GM19099 (cell line): Measurements from ENCODE around the gene MON1A.

Experiments used
- POLR2A ChIP-seq: IDR thresholded peaks from 3 replicates; pipeline ENCODE4 v1.6.1; 2011; ENCODE audit warnings: low read depth; ENCODE audit not compliant: insufficient read length; ENCODE audit errors: extremely low read depth

MON1A gene

DNA sequence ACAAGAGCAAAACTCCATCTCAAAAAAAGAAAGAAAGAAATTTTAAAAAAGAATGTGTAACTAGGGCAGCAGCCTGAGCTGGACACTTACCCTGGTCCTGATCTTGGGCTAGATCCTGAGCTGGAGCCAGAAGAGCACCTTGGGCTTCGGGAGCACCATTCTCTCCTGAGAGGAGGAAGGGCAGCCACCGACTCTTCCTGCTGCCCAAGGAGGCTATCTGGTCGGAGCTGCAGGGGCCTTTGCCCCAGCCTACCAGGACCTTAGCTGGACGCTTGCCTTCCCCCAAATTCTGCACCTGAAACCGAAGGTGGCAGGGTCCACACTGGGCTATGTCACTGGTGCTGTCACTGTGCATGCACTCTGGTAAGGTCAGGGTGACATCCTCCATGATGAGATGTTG lies 53.0 kb downstream of the MON1A start:
- TF ChIP-seq POLR2A = no peak

DNA sequence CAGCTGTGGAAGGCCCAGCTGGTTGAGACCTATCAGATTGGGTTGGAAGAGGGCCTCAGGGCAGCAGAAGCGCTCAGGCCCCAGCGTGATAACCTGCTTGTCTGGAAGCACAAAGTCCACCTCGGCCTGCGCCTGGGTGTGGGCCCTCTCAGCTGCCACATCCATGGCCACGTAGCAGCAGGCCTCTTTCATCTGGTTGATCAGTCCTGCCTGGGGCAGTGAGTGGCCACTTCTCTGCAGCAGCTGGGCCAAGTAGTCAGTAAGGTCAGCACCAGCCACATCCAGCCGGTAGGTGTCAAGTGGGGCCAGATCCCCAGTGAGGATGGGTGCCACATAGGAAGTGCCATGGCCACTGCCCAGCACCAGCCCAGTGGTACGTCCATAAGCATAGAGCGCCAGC lies 56.0 kb downstream of the MON1A start:
- no peak for TF ChIP-seq POLR2A

DNA sequence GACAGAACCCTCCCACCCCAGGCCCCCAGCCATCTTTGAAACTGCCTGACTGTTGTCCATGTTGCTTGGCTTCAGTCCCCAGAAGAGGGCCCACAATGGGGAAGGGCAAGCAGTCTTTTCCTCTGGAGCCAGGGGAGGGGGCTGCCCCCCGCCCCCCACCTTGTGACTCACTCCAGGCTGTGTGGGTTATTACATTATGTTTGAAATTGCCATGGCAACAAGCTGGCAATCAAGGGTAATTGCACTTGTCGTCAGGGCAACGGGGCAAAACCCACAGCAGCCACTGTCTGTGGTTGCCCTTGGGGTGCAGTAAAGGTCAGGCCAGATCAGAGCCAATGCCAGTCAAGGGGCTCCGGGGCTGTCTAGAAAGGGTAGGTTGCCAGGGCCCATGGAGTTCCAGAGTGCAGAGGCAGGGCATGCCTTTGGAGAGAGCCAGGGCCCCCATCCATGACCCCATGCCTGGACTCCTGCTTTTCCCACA lies 56.8 kb downstream of the MON1A start:
- TF ChIP-seq POLR2A = no peak

DNA sequence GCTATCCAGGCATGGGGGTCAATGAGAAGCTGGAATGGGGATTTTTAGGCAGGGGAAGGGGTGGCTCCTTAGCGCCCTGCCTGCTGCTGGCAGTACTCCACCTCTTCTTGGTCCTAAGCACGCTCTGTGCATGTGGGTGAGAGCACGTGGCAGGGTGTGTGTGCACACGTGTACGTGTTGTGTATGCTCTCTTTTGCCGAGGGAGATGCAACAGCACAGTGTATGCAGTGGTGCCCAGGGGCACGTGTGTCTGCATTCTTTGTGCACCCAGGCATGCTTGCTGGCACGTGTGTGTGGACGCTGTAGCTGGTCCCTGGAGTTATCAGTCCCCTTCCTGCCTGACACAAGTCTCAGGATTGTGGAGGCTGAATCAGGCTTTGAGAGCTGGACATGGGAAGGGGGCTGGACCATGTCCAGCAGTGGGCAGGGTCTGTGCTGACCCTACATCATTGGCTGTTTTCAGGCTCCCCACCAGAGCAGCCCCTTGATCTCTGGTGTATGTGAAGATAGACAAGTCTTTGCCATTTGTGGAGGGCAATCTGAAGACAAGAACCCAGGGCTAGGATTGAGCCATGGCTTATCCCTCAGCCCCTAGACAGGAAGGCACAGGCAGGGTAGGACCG lies 58.0 kb downstream of the MON1A start:
- no peak for TF ChIP-seq POLR2A

DNA sequence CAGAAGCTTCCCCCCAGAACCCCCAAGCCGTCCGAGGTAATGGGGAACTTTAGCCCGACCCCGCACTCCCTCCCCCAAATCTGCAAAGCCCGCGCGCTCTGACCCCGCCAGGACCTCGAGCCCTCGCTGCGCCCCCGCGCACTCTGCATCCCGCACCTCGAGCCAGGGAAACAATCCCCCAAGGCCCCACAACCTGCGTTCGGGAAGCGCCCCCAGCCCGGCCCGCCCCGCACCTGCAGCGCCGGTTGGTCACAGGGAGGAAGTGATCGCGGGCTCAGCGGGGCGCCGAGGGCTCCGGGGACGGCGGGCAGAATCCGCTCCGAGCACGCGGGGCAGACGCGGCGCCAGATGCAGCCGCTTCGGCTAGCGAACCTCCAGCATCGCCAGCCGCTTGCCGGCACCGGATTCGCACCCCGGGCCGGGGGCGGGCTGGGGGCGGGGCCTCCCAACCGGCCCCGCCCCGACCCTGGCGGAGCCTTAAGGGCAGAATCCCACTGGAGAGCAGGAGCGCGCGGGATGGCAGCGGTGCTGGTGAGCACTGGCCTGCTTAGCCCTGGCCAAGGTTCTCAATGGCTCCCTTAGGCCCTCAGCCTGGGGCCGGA lies 60.0 kb downstream of the MON1A start, which contains the start of gene CAMKV:
Gene CAMKV, minus strand, starts transcription at position 382 of the 602 bp plus-strand sequence. CDS start 7,518 bp downstream, outside the sequence.
- no peak for TF ChIP-seq POLR2A

DNA sequence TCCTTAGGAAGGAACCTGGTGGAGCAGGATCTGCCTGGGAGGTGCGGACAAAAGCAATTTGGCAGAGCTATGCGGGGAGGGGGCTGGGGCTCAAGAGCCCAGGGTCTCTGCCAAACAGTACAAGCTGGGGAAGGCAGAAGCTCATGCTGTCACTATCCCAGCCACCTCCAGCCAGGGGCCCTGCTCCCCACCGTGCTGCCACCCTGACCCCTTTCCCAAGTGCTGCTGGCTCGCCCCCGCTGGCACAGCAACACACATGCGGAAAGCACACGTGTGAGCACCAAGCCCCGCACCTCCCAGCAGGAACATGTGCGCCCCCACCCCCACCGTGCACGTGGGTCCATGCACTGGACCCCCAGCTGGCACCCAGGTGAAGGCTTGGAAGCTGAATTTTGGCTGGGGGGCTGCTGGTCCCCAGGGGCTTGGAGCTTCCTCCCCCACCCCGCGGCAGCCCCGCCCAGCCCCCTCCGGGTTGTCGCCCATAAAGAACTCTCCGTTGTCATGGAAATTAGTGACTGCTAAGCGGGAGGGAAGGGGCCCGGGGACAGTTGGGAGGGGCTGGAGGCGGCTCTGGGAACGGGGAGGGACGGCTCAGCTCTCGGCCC lies 60.6 kb downstream of the MON1A start:
- TF ChIP-seq POLR2A = no peak

DNA sequence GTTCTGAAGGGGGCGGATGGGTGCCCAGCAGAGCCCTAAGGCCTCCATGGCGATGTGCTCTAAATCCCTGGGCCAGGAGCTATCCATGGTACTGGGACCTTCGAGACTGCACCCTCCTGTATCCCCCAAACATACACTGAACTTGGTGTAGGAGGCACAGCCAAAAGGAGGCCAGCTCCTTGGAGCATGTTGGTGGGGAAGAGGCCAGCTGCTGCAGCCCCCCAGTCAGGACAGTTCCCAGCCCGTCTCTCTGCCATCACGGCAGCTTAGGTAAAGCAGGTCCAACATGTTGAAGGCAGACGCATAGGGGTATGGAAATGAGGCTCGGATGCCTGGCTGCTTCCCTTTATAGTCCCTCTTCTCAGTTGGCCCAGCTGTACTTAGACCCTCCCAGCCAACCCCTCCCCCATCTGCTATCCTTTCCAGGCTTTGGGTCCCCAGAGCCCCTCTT lies 61.7 kb downstream of the MON1A start:
- TF ChIP-seq POLR2A = no peak

DNA sequence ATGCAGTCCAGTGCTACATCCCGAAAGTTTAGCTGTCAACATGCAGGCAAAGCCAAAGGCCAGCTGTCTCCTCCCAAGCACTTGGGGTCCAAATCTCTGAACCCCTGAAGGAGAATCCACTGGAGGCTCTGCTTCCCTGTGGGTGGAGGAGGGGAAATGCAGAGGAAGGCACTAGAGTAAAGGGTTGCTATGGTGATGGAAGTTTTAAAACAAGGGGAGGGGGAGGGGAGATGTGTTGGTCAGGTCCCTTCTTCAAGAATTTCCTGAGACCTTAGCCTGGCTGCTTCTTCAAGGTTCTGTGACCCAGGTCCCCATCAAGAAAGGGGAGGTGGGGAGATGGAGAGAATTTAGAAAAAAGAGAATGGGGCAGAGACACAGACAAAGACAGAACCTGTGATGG lies 62.2 kb downstream of the MON1A start:
- TF ChIP-seq POLR2A = no peak

DNA sequence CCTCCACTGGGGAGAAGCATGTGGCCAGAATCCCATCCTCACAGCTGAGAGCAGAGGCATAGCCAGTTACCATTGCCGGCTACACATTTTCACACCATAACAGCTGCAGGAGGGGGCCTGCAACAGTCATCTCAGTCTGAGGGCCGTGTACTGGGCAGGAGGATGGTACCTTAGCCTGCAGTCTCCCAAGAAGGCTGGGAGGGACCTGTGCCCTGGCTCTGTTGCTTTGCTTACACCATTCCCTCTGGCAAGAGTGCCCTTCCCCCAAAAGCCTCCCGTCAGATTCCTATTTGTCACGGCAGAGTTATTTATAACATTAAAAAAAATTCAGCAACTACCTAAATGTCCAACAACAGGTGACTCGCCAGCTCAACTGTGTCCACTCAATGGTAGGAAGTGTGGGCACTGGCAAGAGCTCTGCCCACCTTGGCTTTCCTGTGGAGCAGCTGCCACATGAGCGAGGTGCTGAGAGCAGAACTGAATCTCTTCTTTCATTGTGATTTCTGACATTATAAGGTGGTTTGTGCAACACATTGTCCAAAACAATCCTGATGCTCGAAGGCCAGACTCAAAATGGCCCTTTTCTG lies 64.3 kb downstream of the MON1A start:
- TF ChIP-seq POLR2A = no peak

DNA sequence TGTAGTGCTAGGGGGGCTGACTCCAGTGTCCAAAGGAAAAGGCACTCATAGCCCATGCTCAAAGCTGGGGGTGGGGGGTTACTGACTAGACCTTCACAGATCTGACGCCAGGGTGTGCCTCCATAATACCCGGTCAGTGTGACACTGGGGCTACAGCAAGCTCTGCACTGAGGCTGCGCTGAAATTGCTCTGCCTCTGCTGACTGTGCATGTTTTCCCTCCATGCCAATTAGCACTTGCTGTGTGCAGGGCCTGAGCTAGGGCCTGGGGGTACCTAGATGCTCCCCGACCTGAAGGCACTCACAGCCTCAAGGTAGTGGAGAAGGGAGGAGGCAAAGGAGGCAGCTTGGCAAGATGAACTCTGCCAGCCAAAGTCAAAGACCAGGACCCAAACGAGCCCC lies 65.1 kb downstream of the MON1A start:
- TF ChIP-seq POLR2A = no peak

DNA sequence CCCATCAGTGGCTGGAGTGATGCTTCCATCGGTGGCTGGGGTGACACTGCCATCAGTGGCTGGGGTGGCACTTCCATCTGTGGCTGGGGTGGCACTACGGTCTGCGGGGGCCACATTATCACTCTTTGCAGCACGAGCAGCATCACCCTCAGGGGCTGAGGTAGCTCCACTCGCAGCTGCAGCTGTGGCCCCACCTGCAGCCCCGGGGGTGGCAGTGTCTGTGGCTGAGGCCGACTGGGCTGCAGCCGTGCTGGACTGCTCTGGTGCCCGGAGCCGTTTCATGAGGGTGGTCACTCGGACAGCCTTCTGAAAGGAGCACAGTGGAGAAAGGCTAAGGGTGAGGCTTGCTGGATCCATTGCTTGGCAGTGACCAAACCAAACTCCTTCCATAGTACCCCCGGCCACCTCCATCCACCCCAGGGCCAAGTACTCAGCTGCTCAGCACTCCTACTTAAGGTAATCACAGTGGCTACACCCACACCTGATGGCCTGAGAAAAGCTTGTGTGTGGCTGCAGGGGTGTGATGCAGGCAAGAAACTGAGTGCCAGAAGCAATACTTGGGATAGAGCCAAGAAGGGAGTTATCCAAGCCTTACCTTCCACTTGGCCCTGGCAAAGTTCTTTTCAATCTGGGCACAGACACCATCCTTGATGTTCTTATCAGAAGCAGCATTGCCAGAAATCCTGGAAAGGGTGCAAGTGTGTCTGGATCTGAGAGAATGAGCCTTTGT lies 69.9 kb downstream of the MON1A start:
- no peak for TF ChIP-seq POLR2A
